ENCODE results near the gene SORL1-AS1.
A peak's percentile ranks its signal among the peaks of the same experiment; 100 is the strongest.

Gene SORL1-AS1

GRCh38 chr11:121452609-121453150, at the start of gene SORL1-AS1:
TSS of gene SORL1-AS1 (minus strand) at chr11:121452967.
- DNase-seq: peak; percentile 22 to 61 (median 50)

GRCh38 chr11:121500717-121501116, 48.0 kb upstream of the SORL1-AS1 start:
- no peak for DNase-seq

GRCh38 chr11:121500275-121500674, 47.5 kb upstream of the SORL1-AS1 start:
- DNase-seq: no peak

GRCh38 chr11:121499405-121499804, 46.6 kb upstream of the SORL1-AS1 start:
- DNase-seq: no peak

GRCh38 chr11:121497176-121497998, 44.6 kb upstream of the SORL1-AS1 start:
- DNase-seq: no peak

GRCh38 chr11:121494355-121495099, 41.8 kb upstream of the SORL1-AS1 start:
- no peak for DNase-seq

- DNase-seq: no peak
Observed at GRCh38 chr11:121489823-121490222, 37.1 kb upstream of the SORL1-AS1 start.

GRCh38 chr11:121488641-121489040, 35.9 kb upstream of the SORL1-AS1 start:
- DNase-seq: no peak

GRCh38 chr11:121488170-121488569, 35.4 kb upstream of the SORL1-AS1 start:
- no peak for DNase-seq

- DNase-seq: no peak
Observed at GRCh38 chr11:121487191-121487590, 34.4 kb upstream of the SORL1-AS1 start.

GRCh38 chr11:121486054-121486453, 33.3 kb upstream of the SORL1-AS1 start:
- no peak for DNase-seq

GRCh38 chr11:121485216-121485615, 32.4 kb upstream of the SORL1-AS1 start:
- DNase-seq: no peak

- no peak for DNase-seq
Observed at GRCh38 chr11:121483805-121484480, 31.2 kb upstream of the SORL1-AS1 start.

GRCh38 chr11:121482231-121483129, 29.7 kb upstream of the SORL1-AS1 start:
- DNase-seq: peak in 4 of 5 donors; percentile 40 to 83 (median 48)

- peak in 4 of 5 donors; percentile 42 to 92 (median 52) for DNase-seq
Observed at GRCh38 chr11:121481484-121482230, 28.9 kb upstream of the SORL1-AS1 start.

- no peak for DNase-seq
Observed at GRCh38 chr11:121479698-121480238, 27.0 kb upstream of the SORL1-AS1 start.

- DNase-seq: no peak
Observed at GRCh38 chr11:121478895-121479697, 26.3 kb upstream of the SORL1-AS1 start.

GRCh38 chr11:121478226-121478894, 25.6 kb upstream of the SORL1-AS1 start:
- no peak for DNase-seq

- no peak for DNase-seq
Observed at GRCh38 chr11:121476379-121477032, 23.7 kb upstream of the SORL1-AS1 start.

All from T-helper 1 cell (primary cell).